Ascending aorta (tissue), 2 donors: ENCODE results near the gene NUDT8. TPM values are rescaled to one million over a fixed set of nuclear protein-coding genes. Genes with fewer than 3 reads are reported as not detected.

ENCODE experiments used
- DNase-seq, 2 donors: peaks; one replicate each; pipeline ENCODE4 v3.0.0-alpha.2; 2019; ENCODE audit warnings: low spot score in 2 of 2
- H3K27ac ChIP-seq, 2 donors: fragments of 200-600 bp; sonication (generic); one replicate each; pipeline ENCODE4 v1.5.1; 2016 to 2017; ENCODE audit warnings: mild to moderate bottlenecking in 1 of 2
- H3K27me3 ChIP-seq: fragments of 200-600 bp; sonication (generic); one replicate; pipeline ENCODE4 v1.5.1; 2017
- H3K36me3 ChIP-seq, 2 donors: fragments of 200-600 bp; sonication (generic); one replicate each; pipeline ENCODE4 v1.5.1; 2016
- H3K4me1 ChIP-seq, 2 donors: fragments of 200-600 bp; sonication (generic); one replicate each; pipeline ENCODE4 v1.5.1; 2016 to 2017; ENCODE audit warnings: mild to moderate bottlenecking in 1 of 2
- H3K4me3 ChIP-seq, 2 donors: fragments of 200-600 bp; sonication (generic); one replicate each; pipeline ENCODE4 v1.5.1; 2016 to 2017; ENCODE audit warnings: mild to moderate bottlenecking in 1 of 2
- H3K9me3 ChIP-seq, 2 donors: fragments of 200-600 bp; sonication (generic); one replicate each; pipeline ENCODE4 v1.5.1; 2016
- CTCF ChIP-seq, 3 experiments: fragments of 200-600 bp in 2 of 3; fragments of 450-650 bp in 1 of 3; sonication (generic) in 2 of 3; IDR thresholded peaks; one replicate each; pipeline ENCODE4 v1.5.1; 2016 to 2019; ENCODE audit warnings: antibody characterized with exemption in 3 of 3, mild to moderate bottlenecking in 1 of 3, moderate library complexity in 1 of 3
- intact Hi-C: fragments of 100-400 bp; cut with DNase I; formaldehyde crosslinking; loops from one replicate; pipeline ENCODE4 v1.15.1; 2023
- total RNA-seq: library from RNA; depleted of rRNA; stranded (reverse); fragments of >200 nt; gene quantifications from one replicate; pipeline ENCODE4 v1.1.0, GENCODE V29; 2016

Gene NUDT8
- total RNA-seq, 1 donor from 2014 or later = 23.4 TPM

- Histone ChIP-seq H3K9me3 (no peaks in the 10 kb centered on the region), H3K36me3 (peaks cover 27 to 36% of the 10 kb centered on the region in 2 donors), H3K27me3 (no peaks in the 10 kb centered on the region), H3K4me1 (peaks cover 0 to 6% of the 10 kb centered on the region in 2 donors), H3K27ac (peak overlapping the region; percentile 3 to 32), H3K4me3 (peak overlapping the region; percentile 35 to 61)
- intact Hi-C loops = no loop called here
- DNase-seq = peak in 1 of 2 donors; percentile 76
- TF ChIP-seq CTCF (IDR thresholded peaks at IDR 0.05) = peak; percentile 47 to 62 (median 53)
Measured at GRCh38 chr11:67613960-67614715, 15.6 kb downstream of the NUDT8 start.

- Histone ChIP-seq H3K4me3 (peak overlapping the region; percentile 35 to 61), H3K36me3 (peaks cover 28 to 42% of the 10 kb centered on the region in 2 donors), H3K4me1 (peaks cover 0 to 8% of the 10 kb centered on the region in 2 donors), H3K27ac (peak overlapping the region; percentile 3 to 32), H3K9me3 (no peaks in the 10 kb centered on the region), H3K27me3 (no peaks in the 10 kb centered on the region)
- DNase-seq = no peak
- no peak for TF ChIP-seq CTCF (IDR thresholded peaks at IDR 0.05)
- intact Hi-C loops = no loop called here
Measured at GRCh38 chr11:67613313-67613959, 16.3 kb downstream of the NUDT8 start.

DNA sequence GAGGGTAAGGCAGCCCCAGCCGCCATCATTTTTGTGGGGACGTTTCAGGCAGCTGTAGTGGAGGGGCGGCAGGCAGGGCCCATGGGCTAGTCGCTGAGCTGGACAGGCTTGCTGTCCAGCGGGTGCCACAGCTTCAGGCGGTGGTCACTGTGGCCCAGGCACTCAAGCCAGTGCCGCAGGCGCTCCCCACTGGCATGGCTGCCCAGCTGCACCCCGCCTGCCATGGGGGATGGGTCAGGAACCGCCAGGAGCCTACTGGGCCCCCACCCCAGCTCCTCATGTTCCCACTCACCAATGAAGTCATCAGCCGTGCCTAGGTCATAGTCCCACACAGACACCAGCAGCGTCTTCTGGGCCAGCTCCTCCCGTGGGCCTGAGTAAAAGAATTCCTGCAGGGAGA is 17.0 kb downstream of the NUDT8 start:
- no peak overlapping the region for H3K27ac ChIP-seq
- peaks cover 28 to 45% of the 10 kb centered on the region in 2 donors for H3K36me3 ChIP-seq
- no peak overlapping the region for H3K4me3 ChIP-seq
- intact Hi-C loops = no loop called here
- H3K4me1 ChIP-seq = peaks cover 1 to 13% of the 10 kb centered on the region in 2 donors
- no peak for DNase-seq
- no peaks in the 10 kb centered on the region for H3K27me3 ChIP-seq
- no peaks in the 10 kb centered on the region for H3K9me3 ChIP-seq
- TF ChIP-seq CTCF (IDR thresholded peaks at IDR 0.05) = no peak

DNA sequence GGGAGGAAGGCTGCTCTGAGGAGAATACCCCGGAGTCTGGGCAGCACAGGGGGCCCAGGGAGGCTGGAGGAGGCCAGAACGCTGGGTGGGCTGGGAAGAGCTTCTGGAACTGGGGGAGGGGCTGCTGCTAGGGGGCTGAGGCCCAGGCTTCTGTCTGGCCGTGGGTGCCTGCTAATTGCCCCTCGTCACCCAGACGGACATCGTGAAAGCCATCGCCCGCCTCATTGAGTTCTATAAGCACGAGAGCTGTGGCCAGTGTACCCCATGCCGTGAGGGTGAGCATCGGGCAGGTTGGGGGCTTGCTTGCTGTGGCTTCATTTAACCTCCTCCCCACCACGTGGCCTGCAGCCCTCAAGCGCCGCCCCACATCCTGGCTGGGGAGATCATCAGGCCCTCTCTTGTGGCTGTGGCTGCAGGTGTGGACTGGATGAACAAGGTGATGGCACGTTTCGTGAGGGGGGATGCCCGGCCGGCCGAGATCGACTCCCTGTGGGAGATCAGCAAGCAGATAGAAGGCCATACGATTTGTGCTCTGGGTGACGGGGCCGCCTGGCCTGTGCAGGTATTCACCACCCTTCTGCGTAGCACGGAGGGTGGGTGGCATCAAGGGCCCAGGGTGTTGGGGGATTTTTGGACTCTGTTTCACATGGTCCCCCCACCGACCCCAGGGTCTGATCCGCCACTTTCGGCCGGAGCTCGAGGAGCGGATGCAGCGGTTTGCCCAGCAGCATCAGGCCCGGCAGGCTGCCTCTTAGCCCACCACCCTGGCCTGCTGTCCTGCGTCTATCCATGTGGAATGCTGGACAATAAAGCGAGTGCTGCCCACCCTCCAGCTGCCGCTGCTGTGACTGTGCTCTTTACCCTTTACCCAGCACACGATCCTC is 17.8 kb downstream of the NUDT8 start:
- H3K36me3 ChIP-seq = peaks cover 28 to 45% of the 10 kb centered on the region in 2 donors
- no peak for DNase-seq
- no peak overlapping the region for H3K27ac ChIP-seq
- intact Hi-C loops = no loop called here
- H3K4me3 ChIP-seq = no peak overlapping the region
- peaks cover 7 to 20% of the 10 kb centered on the region in 2 donors for H3K4me1 ChIP-seq
- TF ChIP-seq CTCF (IDR thresholded peaks at IDR 0.05) = no peak
- no peaks in the 10 kb centered on the region for H3K9me3 ChIP-seq
- no peaks in the 10 kb centered on the region for H3K27me3 ChIP-seq

- DNase-seq = no peak
- no peaks in the 10 kb centered on the region for H3K27me3 ChIP-seq
- peaks cover 7 to 22% of the 10 kb centered on the region in 2 donors for H3K4me1 ChIP-seq
- no peak overlapping the region for H3K4me3 ChIP-seq
- no peak overlapping the region for H3K27ac ChIP-seq
- intact Hi-C loops = no loop called here
- peaks cover 28 to 45% of the 10 kb centered on the region in 2 donors for H3K36me3 ChIP-seq
- H3K9me3 ChIP-seq = no peaks in the 10 kb centered on the region
- TF ChIP-seq CTCF (IDR thresholded peaks at IDR 0.05) = no peak
Measured at GRCh38 chr11:67611165-67611564, 18.6 kb downstream of the NUDT8 start.
